HEK293 (cell line): ENCODE measurements around the gene FAM120A.

Experiments used
- CTCF ChIA-PET: fragments of 350-600 bp; formaldehyde crosslinking; extraction: SDS; loops from one replicate; lab custom pipeline; 2021; ENCODE audit warnings: antibody characterized with exemption; lab: Yijun Ruan, JAX
- POLR2A ChIA-PET: fragments of 300-600 bp; formaldehyde crosslinking; extraction: SDS; loops from one replicate; lab custom pipeline; 2020; ENCODE audit warnings: antibody characterized with exemption, inconsistent platforms; lab: Yijun Ruan, JAX
- H3K27ac ChIP-seq: fragments of 200-500 bp; sonication (Bioruptor generic); 2 replicates; pipeline ENCODE4 v1.5.1; 2014; ENCODE audit warnings: low read depth, low read length, control low read depth, inconsistent platforms; ENCODE audit errors: extremely low read depth
- H3K36me3 ChIP-seq, 2 experiments: fragments of 200-500 bp in 1 of 2; sonication (Bioruptor generic) in 1 of 2; 1 replicate in 1 of 2; 2 replicates in 1 of 2; pipeline ENCODE4 v1.5.1; 2014 to 2017; ENCODE audit warnings: inconsistent platforms in 2 of 2, low read length in 2 of 2; ENCODE audit not compliant: control insufficient read depth in 2 of 2, insufficient read depth in 1 of 2
- H3K4me1 ChIP-seq: fragments of 200-500 bp; sonication (Bioruptor generic); 2 replicates; pipeline ENCODE4 v1.5.1; 2014; ENCODE audit warnings: mild to moderate bottlenecking, low read length, inconsistent platforms; ENCODE audit not compliant: control insufficient read depth, insufficient read depth
- H3K4me3 ChIP-seq: 2 replicates; pipeline ENCODE4 v1.5.1; 2011; ENCODE audit warnings: low read depth, mild to moderate bottlenecking, control low read depth, low read length, moderate library complexity
- H3K9me3 ChIP-seq: fragments of 200-500 bp; sonication (Bioruptor generic); 2 replicates; pipeline ENCODE4 v1.5.1; 2014; ENCODE audit warnings: low read depth, low read length, inconsistent platforms; ENCODE audit not compliant: control insufficient read depth, insufficient read depth
- CTCF ChIP-seq: fragments of 450-650 bp; formaldehyde crosslinking; IDR thresholded peaks from 2 replicates; pipeline ENCODE4 v1.5.1; 2016; ENCODE audit warnings: missing biosample characterization, missing genetic modification characterization
- EGR2 ChIP-seq: fragments of 450-650 bp; formaldehyde crosslinking; IDR thresholded peaks from 2 replicates; pipeline ENCODE4 v1.5.1; 2016; ENCODE audit warnings: low read depth, missing biosample characterization, missing genetic modification characterization
- HOXC10 ChIP-seq: sonication (generic); formaldehyde crosslinking; IDR thresholded peaks from 2 replicates; pipeline ENCODE4 v1.8.1; 2023; ENCODE audit warnings: mild to moderate bottlenecking, missing genetic modification reagents
- RBAK ChIP-seq: fragments of 450-650 bp; formaldehyde crosslinking; IDR thresholded peaks from 2 replicates; pipeline ENCODE4 v1.5.1; 2016; ENCODE audit warnings: missing biosample characterization, missing genetic modification characterization
- SP2 ChIP-seq: fragments of 450-650 bp; formaldehyde crosslinking; IDR thresholded peaks from 2 replicates; pipeline ENCODE4 v1.5.1; 2016; ENCODE audit warnings: missing biosample characterization, missing genetic modification characterization
- TCF7L2 ChIP-seq: IDR thresholded peaks from 2 replicates; pipeline ENCODE4 v1.6.1; 2011; ENCODE audit warnings: low read depth, mild to moderate bottlenecking, inconsistent platforms, low read length, moderate library complexity, borderline replicate concordance
- YY1 ChIP-seq: fragments of 450-650 bp; formaldehyde crosslinking; IDR thresholded peaks from 2 replicates; pipeline ENCODE4 v1.5.1; 2018; ENCODE audit warnings: missing biosample characterization, missing genetic modification characterization
- YY2 ChIP-seq: fragments of 450-650 bp; formaldehyde crosslinking; IDR thresholded peaks from 2 replicates; pipeline ENCODE4 v1.5.1; 2016; ENCODE audit warnings: missing biosample characterization, missing genetic modification characterization
- ZBTB11 ChIP-seq: fragments of 450-650 bp; formaldehyde crosslinking; conservative IDR thresholded peaks from 2 replicates; pipeline ENCODE4 v1.5.1; 2016; ENCODE audit warnings: low read depth, missing biosample characterization, missing genetic modification characterization
- ZBTB20 ChIP-seq: fragments of 450-650 bp; formaldehyde crosslinking; IDR thresholded peaks from 2 replicates; pipeline ENCODE4 v1.5.1; 2016; ENCODE audit warnings: missing biosample characterization, missing genetic modification characterization
- ZBTB26 ChIP-seq: fragments of 450-650 bp; formaldehyde crosslinking; optimal IDR thresholded peaks from 2 replicates; pipeline ENCODE3; 2016; ENCODE audit warnings: missing biosample characterization, mild to moderate bottlenecking, missing genetic modification characterization
- ZBTB8A ChIP-seq: fragments of 450-650 bp; formaldehyde crosslinking; IDR thresholded peaks from 2 replicates; pipeline ENCODE4 v1.5.1; 2016; ENCODE audit warnings: missing biosample characterization, missing genetic modification characterization
- ZEB2 ChIP-seq: fragments of 450-650 bp; formaldehyde crosslinking; IDR thresholded peaks from 2 replicates; pipeline ENCODE4 v1.5.1; 2016; ENCODE audit warnings: missing biosample characterization, missing genetic modification characterization
- ZFP37 ChIP-seq: fragments of 450-650 bp; formaldehyde crosslinking; IDR thresholded peaks from 2 replicates; pipeline ENCODE4 v1.5.1; 2016; ENCODE audit warnings: missing biosample characterization, missing genetic modification characterization
- ZNF146 ChIP-seq: fragments of 450-650 bp; formaldehyde crosslinking; IDR thresholded peaks from 2 replicates; pipeline ENCODE4 v1.5.1; 2016; ENCODE audit warnings: missing biosample characterization, missing genetic modification characterization
- ZNF184 ChIP-seq: fragments of 450-650 bp; IDR thresholded peaks from 2 replicates; pipeline ENCODE4 v1.5.1; 2018; ENCODE audit warnings: missing biosample characterization, mild to moderate bottlenecking, missing genetic modification characterization
- ZNF23 ChIP-seq: fragments of 450-650 bp; formaldehyde crosslinking; IDR thresholded peaks from 2 replicates; pipeline ENCODE4 v1.5.1; 2016; ENCODE audit warnings: missing biosample characterization, missing genetic modification characterization, borderline replicate concordance
- ZNF354C ChIP-seq: fragments of 450-650 bp; formaldehyde crosslinking; IDR thresholded peaks from 2 replicates; pipeline ENCODE4 v1.5.1; 2016; ENCODE audit warnings: missing biosample characterization, missing genetic modification characterization, low read depth, borderline replicate concordance
- ZNF391 ChIP-seq: fragments of 450-650 bp; formaldehyde crosslinking; IDR thresholded peaks from 2 replicates; pipeline ENCODE4 v1.5.1; 2016; ENCODE audit warnings: low read depth, missing biosample characterization, missing genetic modification characterization, borderline replicate concordance
- ZNF501 ChIP-seq: fragments of 450-650 bp; formaldehyde crosslinking; IDR thresholded peaks from 2 replicates; pipeline ENCODE4 v1.5.1; 2016; ENCODE audit warnings: missing biosample characterization, missing genetic modification characterization
- ZNF549 ChIP-seq: fragments of 450-650 bp; IDR thresholded peaks from 2 replicates; pipeline ENCODE4 v1.5.1; 2018; ENCODE audit warnings: missing biosample characterization, missing genetic modification characterization, mild to moderate bottlenecking, inconsistent platforms, moderate library complexity
- ZNF560 ChIP-seq: fragments of 450-650 bp; formaldehyde crosslinking; IDR thresholded peaks from 2 replicates; pipeline ENCODE4 v1.5.1; 2017; ENCODE audit warnings: missing biosample characterization, missing genetic modification characterization, borderline replicate concordance
- ZNF561 ChIP-seq: fragments of 450-650 bp; IDR thresholded peaks from 2 replicates; pipeline ENCODE4 v1.5.1; 2018; ENCODE audit warnings: missing biosample characterization, missing genetic modification characterization, borderline replicate concordance
- ZNF580 ChIP-seq: fragments of 450-650 bp; formaldehyde crosslinking; IDR thresholded peaks from 2 replicates; pipeline ENCODE4 v1.5.1; 2016; ENCODE audit warnings: missing biosample characterization, missing genetic modification characterization
- ZNF596 ChIP-seq: fragments of 450-650 bp; IDR thresholded peaks from 2 replicates; pipeline ENCODE4 v1.5.0; 2018; ENCODE audit warnings: missing biosample characterization, mild to moderate bottlenecking, missing genetic modification characterization, moderate library complexity
- ZNF600 ChIP-seq: fragments of 450-650 bp; formaldehyde crosslinking; IDR thresholded peaks from 2 replicates; pipeline ENCODE4 v1.5.1; 2016; ENCODE audit warnings: missing biosample characterization, missing genetic modification characterization
- ZNF660 ChIP-seq: fragments of 450-650 bp; IDR thresholded peaks from 2 replicates; pipeline ENCODE4 v1.5.1; 2018; ENCODE audit warnings: missing biosample characterization, mild to moderate bottlenecking, missing genetic modification characterization
- ZNF692 ChIP-seq: fragments of 450-650 bp; formaldehyde crosslinking; IDR thresholded peaks from 2 replicates; pipeline ENCODE4 v1.5.1; 2016; ENCODE audit warnings: missing biosample characterization, missing genetic modification characterization

The FAM120A gene

GRCh38 chr9:93450945-93451815, at the start of gene FAM120A:
FAM120A (plus strand) TSS chr9:93451685; CDS start chr9:93451916, 231 bp downstream.
- Histone ChIP-seq H3K4me1 (peaks cover 3% of the 10 kb centered on the region; the same call in 1 of the 2 replicates), H3K9me3 (no peaks in the 10 kb centered on the region), H3K36me3 (peaks cover 15 to 45% of the 10 kb centered on the region in 2 experiments; a peak in 2 of 3 replicates), H3K27ac (peak within 1 kb of the TSS; percentile 97), H3K4me3 (peak within 1 kb of the TSS; percentile 93)
- CTCF ChIA-PET, result interaction anchor here (0.5 to 1.8 kb wide), 2 partner anchors 86 to 115 kb away, joined by 3 to 10 read pairs; no protein-coding TSS in a partner anchor
- POLR2A ChIA-PET, result interaction anchor here (1.4 to 2.4 kb wide), 3 partner anchors 17 to 115 kb away, joined by 3 to 14 read pairs (median 3); no protein-coding TSS in a partner anchor
- TF ChIP-seq ZNF561 (peak; percentile 47; the same call in 1 of the 2 replicates), ZNF184 (tag by site-specific recombination) (no peak), ZNF549 (no peak), YY2 (no peak), SP2 (peak; percentile 18; the same call in 1 of the 2 replicates), TCF7L2 (no peak), ZEB2 (0 out of 2 replicates have a peak, but pooled peaks have one; percentile 46), ZNF146 (tag by site-specific recombination) (no peak), EGR2 (tag by site-specific recombination) (0 out of 2 replicates have a peak, but pooled peaks have one; percentile 12), ZNF23 (no peak), ZBTB11 (tag by site-specific recombination) (peak; percentile 42), CTCF (tag by site-specific recombination) (no peak), RBAK (no peak), ZNF560 (tag by site-specific recombination) (no peak), ZFP37 (peak; percentile 53; the same call in 1 of the 2 replicates), ZBTB20 (tag by site-specific recombination) (peak; percentile 43; the same call in 1 of the 2 replicates), ZNF354C (no peak), YY1 (tag by site-specific recombination) (0 out of 2 replicates have a peak, but pooled peaks have one; percentile 38), ZNF580 (tag by site-specific recombination) (no peak), ZNF600 (tag by site-specific recombination) (peak; percentile 27; the same call in 1 of the 2 replicates), ZNF501 (peak; percentile 51; the same call in 1 of the 2 replicates), ZNF391 (no peak), ZBTB26 (tag by site-specific recombination) (peak; percentile 46), ZNF596 (tag by site-specific recombination) (no peak), ZBTB8A (tag by site-specific recombination) (peak; percentile 56), HOXC10 (CRISPR knock-in tag) (no peak; the same call in 1 of the 2 replicates), ZNF692 (tag by site-specific recombination) (0 out of 2 replicates have a peak, but pooled peaks have one; percentile 22), ZNF660 (tag by site-specific recombination) (0 out of 2 replicates have a peak, but pooled peaks have one; percentile 51)
